Gastroesophageal sphincter (tissue), 3 donors: ENCODE results near the gene PREB.

Source experiments
- EP300 ChIP-seq: sonication (generic); formaldehyde crosslinking; IDR thresholded peaks from one replicate; pipeline ENCODE4 v1.6.1; 2017; ENCODE audit warnings: antibody characterized with exemption, mild to moderate bottlenecking
- POLR2A ChIP-seq, 2 donors: fragments of 450-650 bp; IDR thresholded peaks; one replicate each; pipeline ENCODE4 v1.6.1; 2017; ENCODE audit warnings: antibody characterized with exemption in 2 of 2, mild to moderate bottlenecking in 2 of 2, moderate library complexity in 1 of 2
- POLR2AphosphoS5 ChIP-seq: sonication (generic); formaldehyde crosslinking; IDR thresholded peaks from one replicate; pipeline ENCODE4 v1.6.1; 2017; ENCODE audit warnings: antibody characterized with exemption
- TF ChIP-seq, protein P1 (sequence below), 4 experiments: fragments of 200-600 bp in 2 of 4; fragments of 450-650 bp in 2 of 4; sonication (generic) in 1 of 4; IDR thresholded peaks; one replicate each; pipeline ENCODE4 v1.5.1; 2017 to 2019; ENCODE audit warnings: antibody characterized with exemption in 4 of 4, mild to moderate bottlenecking in 2 of 4, moderate library complexity in 2 of 4

DNA sequence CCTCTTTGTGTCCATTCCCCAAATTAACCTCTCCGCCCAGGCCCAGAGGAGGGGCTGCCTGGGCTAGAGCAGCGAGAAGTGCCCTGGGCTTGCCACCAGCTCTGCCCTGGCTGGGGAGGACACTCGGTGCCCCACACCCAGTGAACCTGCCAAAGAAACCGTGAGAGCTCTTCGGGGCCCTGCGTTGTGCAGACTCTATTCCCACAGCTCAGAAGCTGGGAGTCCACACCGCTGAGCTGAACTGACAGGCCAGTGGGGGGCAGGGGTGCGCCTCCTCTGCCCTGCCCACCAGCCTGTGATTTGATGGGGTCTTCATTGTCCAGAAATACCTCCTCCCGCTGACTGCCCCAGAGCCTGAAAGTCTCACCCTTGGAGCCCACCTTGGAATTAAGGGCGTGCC is 34.4 kb downstream of the PREB start:
- TF ChIP-seq, protein P1, sequence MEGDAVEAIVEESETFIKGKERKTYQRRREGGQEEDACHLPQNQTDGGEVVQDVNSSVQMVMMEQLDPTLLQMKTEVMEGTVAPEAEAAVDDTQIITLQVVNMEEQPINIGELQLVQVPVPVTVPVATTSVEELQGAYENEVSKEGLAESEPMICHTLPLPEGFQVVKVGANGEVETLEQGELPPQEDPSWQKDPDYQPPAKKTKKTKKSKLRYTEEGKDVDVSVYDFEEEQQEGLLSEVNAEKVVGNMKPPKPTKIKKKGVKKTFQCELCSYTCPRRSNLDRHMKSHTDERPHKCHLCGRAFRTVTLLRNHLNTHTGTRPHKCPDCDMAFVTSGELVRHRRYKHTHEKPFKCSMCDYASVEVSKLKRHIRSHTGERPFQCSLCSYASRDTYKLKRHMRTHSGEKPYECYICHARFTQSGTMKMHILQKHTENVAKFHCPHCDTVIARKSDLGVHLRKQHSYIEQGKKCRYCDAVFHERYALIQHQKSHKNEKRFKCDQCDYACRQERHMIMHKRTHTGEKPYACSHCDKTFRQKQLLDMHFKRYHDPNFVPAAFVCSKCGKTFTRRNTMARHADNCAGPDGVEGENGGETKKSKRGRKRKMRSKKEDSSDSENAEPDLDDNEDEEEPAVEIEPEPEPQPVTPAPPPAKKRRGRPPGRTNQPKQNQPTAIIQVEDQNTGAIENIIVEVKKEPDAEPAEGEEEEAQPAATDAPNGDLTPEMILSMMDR (IDR thresholded peaks at IDR 0.05), result no peak
- no peak for TF ChIP-seq POLR2A (IDR thresholded peaks at IDR 0.05)
- no peak for TF ChIP-seq POLR2AphosphoS5
- no peak for TF ChIP-seq EP300
